ENCODE measurements around the gene SPHK2.

SPHK2 gene

GRCh38 chr19:48588670-48589401 lies 30.5 kb upstream of the SPHK2 start:
- Histone ChIP-seq H3K9ac (ENCODE audit: low read depth in 1 of 2, low read length in 2 of 2) (peak overlapping the region; percentile 27 to 41), H3K27me3 (ENCODE audit: control insufficient read depth in 2 of 2, insufficient read depth in 2 of 2, low read length in 2 of 2) (no peaks in the 10 kb centered on the region), H3K4me3 (ENCODE audit: low read length in 2 of 2) (peak overlapping the region; percentile 40 to 63), H3K9me3 (ENCODE audit: control insufficient read depth in 2 of 2, low read length in 2 of 2) (no peaks in the 10 kb centered on the region), H3K27ac (ENCODE audit: low read depth in 2 of 2, low read length in 2 of 2) (no peak overlapping the region), H3K36me3 (ENCODE audit: control insufficient read depth in 2 of 2, insufficient read depth in 2 of 2, low read length in 2 of 2) (no peaks in the 10 kb centered on the region), H3K4me1 (ENCODE audit: control insufficient read depth in 2 of 2, insufficient read depth in 2 of 2, low read length in 2 of 2) (peaks cover 0 to 15% of the 10 kb centered on the region in 2 donors)

GRCh38 chr19:48591021-48591420 lies 28.3 kb upstream of the SPHK2 start:
- Histone ChIP-seq H3K9ac (ENCODE audit: low read depth in 1 of 2, low read length in 2 of 2) (no peak overlapping the region), H3K27me3 (ENCODE audit: control insufficient read depth in 2 of 2, insufficient read depth in 2 of 2, low read length in 2 of 2) (no peaks in the 10 kb centered on the region), H3K36me3 (ENCODE audit: control insufficient read depth in 2 of 2, insufficient read depth in 2 of 2, low read length in 2 of 2) (no peaks in the 10 kb centered on the region)

GRCh38 chr19:48595171-48595570 lies 24.1 kb upstream of the SPHK2 start:
- H3K4me1 ChIP-seq (ENCODE audit: control insufficient read depth in 2 of 2, insufficient read depth in 2 of 2, low read length in 2 of 2), result no peaks in the 10 kb centered on the region
- no peaks in the 10 kb centered on the region for H3K9me3 ChIP-seq (ENCODE audit: control insufficient read depth in 2 of 2, low read length in 2 of 2)
- H3K27me3 ChIP-seq (ENCODE audit: control insufficient read depth in 2 of 2, insufficient read depth in 2 of 2, low read length in 2 of 2), result no peaks in the 10 kb centered on the region
- H3K36me3 ChIP-seq (ENCODE audit: control insufficient read depth in 2 of 2, insufficient read depth in 2 of 2, low read length in 2 of 2), result no peaks in the 10 kb centered on the region
- no peak overlapping the region for H3K4me3 ChIP-seq (ENCODE audit: low read length in 2 of 2)
- H3K9ac ChIP-seq (ENCODE audit: low read depth in 1 of 2, low read length in 2 of 2), result no peak overlapping the region
- H3K27ac ChIP-seq (ENCODE audit: low read depth in 2 of 2, low read length in 2 of 2), result no peak overlapping the region

More at GRCh38 chr19:48591021-48591420, 28.3 kb upstream of the SPHK2 start:
- no peak overlapping the region for H3K27ac ChIP-seq (ENCODE audit: low read depth in 2 of 2, low read length in 2 of 2)
- H3K9me3 ChIP-seq (ENCODE audit: control insufficient read depth in 2 of 2, low read length in 2 of 2), result no peaks in the 10 kb centered on the region
- no peak overlapping the region for H3K4me3 ChIP-seq (ENCODE audit: low read length in 2 of 2)
- H3K4me1 ChIP-seq (ENCODE audit: control insufficient read depth in 2 of 2, insufficient read depth in 2 of 2, low read length in 2 of 2), result peaks cover 0 to 11% of the 10 kb centered on the region in 2 donors

- peaks cover 0 to under 1% of the 10 kb centered on the region in 2 donors for H3K36me3 ChIP-seq (ENCODE audit: control insufficient read depth in 2 of 2, insufficient read depth in 2 of 2, low read length in 2 of 2)
- no peak overlapping the region for H3K27ac ChIP-seq (ENCODE audit: low read depth in 2 of 2, low read length in 2 of 2)
- H3K4me3 ChIP-seq (ENCODE audit: low read length in 2 of 2), result no peak overlapping the region
- no peaks in the 10 kb centered on the region for H3K9me3 ChIP-seq (ENCODE audit: control insufficient read depth in 2 of 2, low read length in 2 of 2)
- no peaks in the 10 kb centered on the region for H3K4me1 ChIP-seq (ENCODE audit: control insufficient read depth in 2 of 2, insufficient read depth in 2 of 2, low read length in 2 of 2)
- no peaks in the 10 kb centered on the region for H3K27me3 ChIP-seq (ENCODE audit: control insufficient read depth in 2 of 2, insufficient read depth in 2 of 2, low read length in 2 of 2)
- H3K9ac ChIP-seq (ENCODE audit: low read depth in 1 of 2, low read length in 2 of 2), result no peak overlapping the region
Observed at GRCh38 chr19:48595833-48596232, 23.5 kb upstream of the SPHK2 start.

GRCh38 chr19:48596237-48596636 lies 23.1 kb upstream of the SPHK2 start:
- Histone ChIP-seq H3K4me3 (ENCODE audit: low read length in 2 of 2) (no peak overlapping the region), H3K27me3 (ENCODE audit: control insufficient read depth in 2 of 2, insufficient read depth in 2 of 2, low read length in 2 of 2) (no peaks in the 10 kb centered on the region), H3K36me3 (ENCODE audit: control insufficient read depth in 2 of 2, insufficient read depth in 2 of 2, low read length in 2 of 2) (peaks cover 0 to 2% of the 10 kb centered on the region in 2 donors), H3K9me3 (ENCODE audit: control insufficient read depth in 2 of 2, low read length in 2 of 2) (no peaks in the 10 kb centered on the region), H3K9ac (ENCODE audit: low read depth in 1 of 2, low read length in 2 of 2) (no peak overlapping the region), H3K27ac (ENCODE audit: low read depth in 2 of 2, low read length in 2 of 2) (no peak overlapping the region), H3K4me1 (ENCODE audit: control insufficient read depth in 2 of 2, insufficient read depth in 2 of 2, low read length in 2 of 2) (no peaks in the 10 kb centered on the region)

- Histone ChIP-seq H3K9ac (ENCODE audit: low read depth in 1 of 2, low read length in 2 of 2) (no peak overlapping the region), H3K36me3 (ENCODE audit: control insufficient read depth in 2 of 2, insufficient read depth in 2 of 2, low read length in 2 of 2) (peaks cover 0 to 2% of the 10 kb centered on the region in 2 donors), H3K4me3 (ENCODE audit: low read length in 2 of 2) (no peak overlapping the region), H3K27ac (ENCODE audit: low read depth in 2 of 2, low read length in 2 of 2) (no peak overlapping the region), H3K4me1 (ENCODE audit: control insufficient read depth in 2 of 2, insufficient read depth in 2 of 2, low read length in 2 of 2) (no peaks in the 10 kb centered on the region), H3K9me3 (ENCODE audit: control insufficient read depth in 2 of 2, low read length in 2 of 2) (no peaks in the 10 kb centered on the region), H3K27me3 (ENCODE audit: control insufficient read depth in 2 of 2, insufficient read depth in 2 of 2, low read length in 2 of 2) (no peaks in the 10 kb centered on the region)
Observed at GRCh38 chr19:48596679-48597465, 22.4 kb upstream of the SPHK2 start.

- no peak overlapping the region for H3K27ac ChIP-seq (ENCODE audit: low read depth in 2 of 2, low read length in 2 of 2)
- no peaks in the 10 kb centered on the region for H3K9me3 ChIP-seq (ENCODE audit: control insufficient read depth in 2 of 2, low read length in 2 of 2)
- no peak overlapping the region for H3K9ac ChIP-seq (ENCODE audit: low read depth in 1 of 2, low read length in 2 of 2)
- peaks cover 8 to 11% of the 10 kb centered on the region in 2 donors for H3K4me1 ChIP-seq (ENCODE audit: control insufficient read depth in 2 of 2, insufficient read depth in 2 of 2, low read length in 2 of 2)
- no peak overlapping the region for H3K4me3 ChIP-seq (ENCODE audit: low read length in 2 of 2)
- no peaks in the 10 kb centered on the region for H3K27me3 ChIP-seq (ENCODE audit: control insufficient read depth in 2 of 2, insufficient read depth in 2 of 2, low read length in 2 of 2)
- H3K36me3 ChIP-seq (ENCODE audit: control insufficient read depth in 2 of 2, insufficient read depth in 2 of 2, low read length in 2 of 2), result peaks cover 2 to 4% of the 10 kb centered on the region in 2 donors
Observed at GRCh38 chr19:48598996-48599700, 20.2 kb upstream of the SPHK2 start.

GRCh38 chr19:48600679-48601417 lies 18.5 kb upstream of the SPHK2 start:
- H3K27me3 ChIP-seq (ENCODE audit: control insufficient read depth in 2 of 2, insufficient read depth in 2 of 2, low read length in 2 of 2), result no peaks in the 10 kb centered on the region
- peaks cover 8 to 11% of the 10 kb centered on the region in 2 donors for H3K4me1 ChIP-seq (ENCODE audit: control insufficient read depth in 2 of 2, insufficient read depth in 2 of 2, low read length in 2 of 2)
- H3K4me3 ChIP-seq (ENCODE audit: low read length in 2 of 2), result no peak overlapping the region
- H3K9ac ChIP-seq (ENCODE audit: low read depth in 1 of 2, low read length in 2 of 2), result no peak overlapping the region
- H3K27ac ChIP-seq (ENCODE audit: low read depth in 2 of 2, low read length in 2 of 2), result no peak overlapping the region
- peaks cover 2 to 4% of the 10 kb centered on the region in 2 donors for H3K36me3 ChIP-seq (ENCODE audit: control insufficient read depth in 2 of 2, insufficient read depth in 2 of 2, low read length in 2 of 2)
- no peaks in the 10 kb centered on the region for H3K9me3 ChIP-seq (ENCODE audit: control insufficient read depth in 2 of 2, low read length in 2 of 2)

- Histone ChIP-seq H3K9me3 (ENCODE audit: control insufficient read depth in 2 of 2, low read length in 2 of 2) (no peaks in the 10 kb centered on the region), H3K4me1 (ENCODE audit: control insufficient read depth in 2 of 2, insufficient read depth in 2 of 2, low read length in 2 of 2) (peaks cover 8 to 11% of the 10 kb centered on the region in 2 donors), H3K36me3 (ENCODE audit: control insufficient read depth in 2 of 2, insufficient read depth in 2 of 2, low read length in 2 of 2) (peaks cover 4 to 11% of the 10 kb centered on the region in 2 donors), H3K4me3 (ENCODE audit: low read length in 2 of 2) (no peak overlapping the region), H3K27me3 (ENCODE audit: control insufficient read depth in 2 of 2, insufficient read depth in 2 of 2, low read length in 2 of 2) (no peaks in the 10 kb centered on the region), H3K27ac (ENCODE audit: low read depth in 2 of 2, low read length in 2 of 2) (peak overlapping the region; percentile 5 to 29), H3K9ac (ENCODE audit: low read depth in 1 of 2, low read length in 2 of 2) (peak overlapping the region in 1 of 2 donors; percentile 26)
Observed at GRCh38 chr19:48603001-48603400, 16.3 kb upstream of the SPHK2 start.
